GM19023 (cell line): ENCODE measurements around the gene FAT1.

Experiments
- ATAC-seq: cut with Tn5 transposase; IDR thresholded peaks from one replicate; pipeline ENCODE4 v1.9.1; 2021; ENCODE audit warnings: mild to moderate bottlenecking, moderate library complexity; ENCODE audit not compliant: unreplicated experiment

FAT1 gene

DNA sequence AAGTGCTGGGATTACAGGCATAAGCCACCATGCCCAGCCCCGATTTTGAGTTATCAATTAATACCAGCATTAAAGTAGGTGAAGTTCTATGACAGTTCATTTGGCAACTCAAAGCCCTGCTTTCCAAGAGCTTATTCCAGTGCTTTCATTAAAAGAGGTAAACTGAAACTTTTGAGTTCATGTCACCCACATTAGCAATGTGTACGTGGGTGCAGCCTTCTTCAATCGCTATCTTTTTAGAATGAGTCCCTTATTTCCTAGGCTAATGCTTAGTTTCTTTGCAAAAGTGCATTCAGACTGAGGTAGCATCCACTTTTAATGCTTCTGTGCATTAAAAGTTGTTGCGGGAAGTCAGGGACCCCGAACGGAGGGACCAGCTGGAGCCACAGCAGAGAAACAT, 142.2 kb downstream of the FAT1 start:
- no peak for ATAC-seq

- ATAC-seq = no peak
Measured at GRCh38 chr4:186580669-186581068, 143.0 kb downstream of the FAT1 start.

- ATAC-seq = no peak
Measured at GRCh38 chr4:186570193-186570996, 153.3 kb downstream of the FAT1 start.

GRCh38 chr4:186569533-186570192, 154.0 kb downstream of the FAT1 start:
- no peak for ATAC-seq

- no peak for ATAC-seq
Measured at GRCh38 chr4:186566068-186566467, 157.6 kb downstream of the FAT1 start.

DNA sequence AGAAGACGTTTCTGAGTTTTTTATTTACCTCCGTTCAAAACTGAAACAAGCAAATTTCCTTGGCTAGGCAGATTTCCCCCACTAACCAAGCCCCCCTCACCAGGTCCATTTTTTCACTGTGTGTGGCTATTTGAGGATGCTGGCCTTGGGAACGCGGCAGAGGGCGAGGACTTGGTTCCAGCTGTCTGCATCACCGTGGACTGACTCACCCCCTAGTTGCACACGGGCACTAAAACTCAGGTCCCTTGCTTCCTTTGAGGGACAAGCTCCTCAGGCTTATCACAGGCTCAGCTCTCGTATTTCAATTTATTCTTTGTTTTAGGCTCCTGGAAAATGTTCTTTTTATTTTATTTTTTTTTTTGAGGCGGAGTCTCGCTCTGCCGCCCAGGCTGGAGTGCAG, 159.9 kb downstream of the FAT1 start:
- no peak for ATAC-seq

GRCh38 chr4:186561748-186562147, 161.9 kb downstream of the FAT1 start:
- ATAC-seq = no peak

DNA sequence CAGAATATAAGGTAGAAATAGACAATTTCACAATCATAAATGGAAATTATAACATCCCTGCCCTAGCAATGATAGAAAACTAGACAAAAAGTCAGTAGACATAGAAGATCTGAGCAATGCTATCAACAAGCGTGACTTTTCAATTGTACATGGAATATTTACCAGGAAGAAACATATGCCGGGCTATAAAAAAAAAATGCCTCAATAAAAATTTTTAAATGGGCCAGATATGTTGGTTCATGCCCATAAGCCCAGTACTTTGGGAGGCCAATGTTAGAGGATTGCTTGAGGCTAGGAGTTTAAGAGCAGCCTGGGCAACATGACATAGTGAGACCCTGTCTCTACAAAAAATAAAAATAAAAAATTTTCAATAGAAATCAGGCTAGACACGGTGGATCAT, 163.0 kb downstream of the FAT1 start:
- ATAC-seq = no peak

DNA sequence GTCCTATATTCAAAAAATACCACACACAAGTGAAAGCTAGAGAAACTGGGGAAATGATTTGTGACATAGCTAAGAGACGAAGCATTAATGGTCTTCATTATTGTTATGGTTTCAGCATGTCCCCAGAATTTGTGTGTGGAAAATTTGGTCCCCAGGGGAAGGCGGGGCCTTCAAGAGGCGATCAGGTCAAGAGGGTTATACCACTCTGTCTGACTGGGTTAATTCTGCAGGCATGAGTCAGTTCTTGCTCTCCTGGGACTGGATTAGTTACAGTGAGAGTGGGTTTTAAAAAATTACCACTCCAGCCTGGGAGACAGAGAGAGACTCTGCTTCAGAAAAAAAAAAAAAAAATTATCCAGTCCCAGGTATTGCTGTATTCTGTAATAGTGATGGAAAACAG, 166.2 kb downstream of the FAT1 start:
- no peak for ATAC-seq

GRCh38 chr4:186557061-186557460, 166.6 kb downstream of the FAT1 start:
- no peak for ATAC-seq

DNA sequence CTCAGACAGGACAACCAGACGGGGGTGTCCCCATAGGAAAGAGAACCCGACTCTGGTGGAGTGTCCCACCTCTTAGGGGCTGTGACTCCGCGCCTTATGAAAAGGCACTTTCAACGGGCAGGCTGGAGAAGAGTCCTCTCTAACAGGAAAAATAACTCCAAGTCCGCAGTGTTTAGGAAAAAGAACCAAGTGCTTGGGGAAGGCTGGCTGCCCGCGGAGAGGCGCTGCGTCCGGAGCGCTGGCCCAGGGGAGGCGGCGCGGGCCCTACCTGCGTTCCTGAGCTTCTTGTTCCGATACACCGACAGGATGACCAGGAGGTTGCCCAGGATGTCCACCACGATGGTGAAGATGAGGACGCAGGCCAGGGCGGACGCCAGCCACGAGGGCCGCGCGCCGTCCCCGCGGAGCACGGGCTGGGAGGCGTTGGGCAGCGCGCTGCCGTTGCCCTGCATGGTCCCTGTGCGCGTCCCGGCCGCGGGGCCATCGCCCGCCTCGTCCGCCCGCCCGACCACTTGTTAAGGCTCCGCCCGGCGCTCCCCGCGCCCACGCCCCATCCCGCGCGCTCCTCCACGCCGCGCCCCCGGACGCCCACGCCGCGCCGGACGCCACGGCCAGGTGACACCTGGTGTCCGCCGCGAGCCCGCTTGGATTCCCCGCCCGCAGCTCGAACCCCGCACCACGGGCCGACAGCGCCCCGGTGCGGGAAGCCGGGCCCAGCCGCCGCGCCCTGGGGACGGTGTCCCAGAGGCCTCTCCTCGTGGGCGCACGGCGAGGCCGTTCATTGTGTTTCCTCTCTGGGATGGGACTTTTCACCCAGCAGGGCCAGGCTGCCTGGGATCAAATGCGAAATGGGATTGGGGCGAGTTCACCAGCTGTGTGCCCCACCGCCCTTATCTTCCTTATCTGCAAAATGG, 168.5 kb downstream of the FAT1 start, which contains the start of gene MTNR1A:
MTNR1A (minus strand) TSS at position 654 of the 914 bp plus-strand sequence; CDS start at position 452, 202 bp downstream.
- no peak for ATAC-seq

GRCh38 chr4:186554539-186554913, 169.1 kb downstream of the FAT1 start:
- ATAC-seq = no peak

DNA sequence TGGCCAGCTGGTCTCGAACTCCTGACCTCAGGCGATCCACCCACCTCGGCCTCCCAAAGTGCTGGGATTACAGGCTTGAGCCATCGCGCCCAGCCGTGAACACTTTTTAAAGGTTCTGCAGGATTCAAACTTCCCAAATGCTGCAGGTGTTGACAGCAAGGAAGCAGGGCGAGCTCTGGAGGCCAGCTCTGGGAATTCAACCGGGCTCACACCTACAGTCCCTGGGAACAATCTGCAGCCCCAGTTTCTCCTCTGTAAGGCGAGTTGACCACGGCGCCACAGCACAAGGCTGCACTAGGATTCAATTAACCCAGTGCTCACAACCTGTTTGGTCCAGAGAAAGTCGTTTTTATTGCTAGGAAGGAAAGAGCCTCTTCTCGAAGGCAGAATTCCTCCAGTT, 169.9 kb downstream of the FAT1 start:
- no peak for ATAC-seq

GRCh38 chr4:186551849-186552248, 171.8 kb downstream of the FAT1 start:
- no peak for ATAC-seq

DNA sequence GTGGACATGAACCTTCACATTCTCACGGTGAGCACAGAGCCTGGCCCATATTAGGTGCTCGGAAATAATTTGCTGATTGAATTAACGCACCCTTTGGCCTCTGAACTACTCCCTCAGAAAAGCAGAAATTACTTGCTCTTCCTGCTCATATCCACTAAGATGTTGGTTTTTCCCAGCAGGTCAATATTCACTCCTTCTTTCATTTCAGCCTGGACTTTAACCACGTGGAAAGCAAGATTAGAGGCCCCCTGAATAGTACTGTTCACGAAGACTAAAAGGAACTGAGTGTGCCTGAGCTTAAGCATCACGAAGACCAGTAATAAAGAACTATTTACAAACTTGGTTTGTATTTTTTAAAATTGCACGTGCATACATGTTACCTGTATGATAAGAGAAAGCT, 178.2 kb downstream of the FAT1 start:
- no peak for ATAC-seq

- no peak for ATAC-seq
Measured at GRCh38 chr4:186543206-186543605, 180.4 kb downstream of the FAT1 start.

GRCh38 chr4:186541801-186542200, 181.9 kb downstream of the FAT1 start:
- no peak for ATAC-seq

DNA sequence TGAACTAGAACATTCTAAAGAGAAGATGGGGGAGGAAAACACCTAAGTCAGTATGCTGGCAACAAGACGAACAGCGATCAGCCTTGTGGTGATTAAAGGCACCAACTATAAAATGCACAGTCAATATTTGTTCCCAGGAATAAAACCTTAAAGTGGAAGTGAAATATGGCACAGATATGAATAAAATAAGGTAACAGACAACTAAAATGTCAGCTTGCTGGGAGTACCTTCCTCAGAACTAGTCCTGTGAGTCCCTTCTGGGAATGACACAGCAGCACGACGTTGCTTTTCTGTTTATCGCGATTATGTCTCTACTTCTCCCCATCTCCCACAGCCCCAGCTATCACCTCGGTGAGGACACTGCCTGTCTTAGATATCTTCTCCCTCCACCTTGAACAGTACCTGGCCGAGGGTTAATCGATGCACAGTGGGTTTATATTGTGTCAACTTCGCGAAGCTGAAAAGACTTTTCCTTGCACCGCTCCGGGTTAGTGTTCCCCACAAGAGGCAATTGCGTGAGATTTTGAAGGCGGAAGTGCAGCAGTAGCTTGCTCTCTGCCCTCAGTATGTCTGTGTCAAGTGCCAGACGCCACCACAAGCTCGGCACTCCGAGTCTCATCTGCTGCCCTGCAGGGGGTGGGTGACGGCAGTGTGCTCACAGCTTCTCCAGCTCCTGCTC, 185.7 kb downstream of the FAT1 start:
- no peak for ATAC-seq
